H1 (cell line): ENCODE data around the gene RALGAPA1. TPM values are rescaled to one million over a fixed set of nuclear protein-coding genes. Genes with fewer than 3 reads are reported as not detected.

ENCODE experiments used
- CTCF ChIA-PET: fragments of 300-600 bp; sonication (Branson Sonifier 250); formaldehyde crosslinking; loops from one replicate; lab custom pipeline; 2021; ENCODE audit not compliant: partially characterized antibody; lab: Charles Lee
- POLR2A ChIA-PET: fragments of 300-600 bp; sonication (Branson Sonifier 250); formaldehyde crosslinking; loops from one replicate; lab custom pipeline; 2021; ENCODE audit warnings: inconsistent platforms; ENCODE audit not compliant: partially characterized antibody; lab: Charles Lee
- DNase-seq, 2 experiments: peaks; one replicate each; pipeline versions ENCODE4 v3.0.0 to v3.0.0-alpha.2; 2010 to 2022; ENCODE audit warnings: low spot score in 2 of 2, low read depth in 1 of 2, mixed read lengths in 1 of 2
- FAIRE-seq: peaks from 2 replicates; lab custom pipeline; 2011; peaks lifted over from hg19 to GRCh38; lab: Jason Lieb, UNC
- H2AFZ ChIP-seq: 2 replicates; pipeline ENCODE4 v1.8.1; 2012; ENCODE audit warnings: low read length, inconsistent platforms
- H2AK5ac ChIP-seq: 2 replicates; pipeline ENCODE4 v1.6.1; 2013; ENCODE audit warnings: low read depth, low read length
- H2BK120ac ChIP-seq: replicated peaks from 2 replicates; pipeline ENCODE3; 2013; ENCODE audit warnings: low read depth, low read length, inconsistent platforms
- H2BK12ac ChIP-seq: 2 replicates; pipeline ENCODE4 v1.6.1; 2013; ENCODE audit warnings: low read depth, low read length
- H2BK15ac ChIP-seq: 2 replicates; pipeline ENCODE4 v1.6.1; 2013; ENCODE audit warnings: low read length
- H2BK20ac ChIP-seq: 2 replicates; pipeline ENCODE4 v1.6.1; 2013; ENCODE audit warnings: low read length
- H2BK5ac ChIP-seq: 2 replicates; pipeline ENCODE4 v1.6.1; 2013; ENCODE audit warnings: low read depth, low read length
- H3K14ac ChIP-seq: 2 replicates; pipeline ENCODE4 v1.6.1; 2013; ENCODE audit warnings: inconsistent platforms; ENCODE audit not compliant: insufficient read length
- H3K18ac ChIP-seq: 2 replicates; pipeline ENCODE4 v1.6.1; 2013; ENCODE audit warnings: low read length; ENCODE audit errors: extremely low read depth
- H3K23ac ChIP-seq: 2 replicates; pipeline ENCODE4 v1.6.1; 2013; ENCODE audit warnings: inconsistent platforms; ENCODE audit not compliant: insufficient read length
- H3K23me2 ChIP-seq: 2 replicates; pipeline ENCODE4 v1.6.1; 2013; ENCODE audit warnings: low read depth, low read length
- H3K27ac ChIP-seq: 2 replicates; pipeline ENCODE4 v1.6.1; 2011; ENCODE audit warnings: low read depth, low read length, inconsistent platforms
- H3K27me3 ChIP-seq, 4 experiments: replicated peaks in 1 of 4; 1 replicate in 1 of 4; 2 replicates in 3 of 4; pipeline versions ENCODE4 v1.6.1 to v1.8.1; 2011 to 2013; ENCODE audit warnings: low read length in 3 of 4, mild to moderate bottlenecking in 3 of 4, inconsistent platforms in 2 of 4, mixed read lengths in 2 of 4, moderate library complexity in 1 of 4; ENCODE audit not compliant: control insufficient read depth in 3 of 4, insufficient read depth in 3 of 4; ENCODE audit errors: extremely low read depth in 1 of 4
- H3K36me3 ChIP-seq, 4 experiments: 2 replicates each; pipeline versions ENCODE4 v1.6.1 to v1.8.1; 2011 to 2013; ENCODE audit warnings: mild to moderate bottlenecking in 4 of 4, low read length in 3 of 4, moderate library complexity in 2 of 4, control low read depth in 1 of 4, inconsistent platforms in 1 of 4; ENCODE audit not compliant: insufficient read depth in 4 of 4, control insufficient read depth in 2 of 4
- H3K4ac ChIP-seq: replicated peaks from 2 replicates; pipeline ENCODE3; 2013; ENCODE audit warnings: low read length, low read depth, mixed read lengths, inconsistent platforms; ENCODE audit not compliant: insufficient read length
- H3K4me1 ChIP-seq, 4 experiments: replicated peaks in 1 of 4; 1 replicate in 1 of 4; 2 replicates in 3 of 4; pipeline versions ENCODE4 v1.6.1 to v1.8.1; 2011 to 2013; ENCODE audit warnings: low read length in 3 of 4, inconsistent platforms in 2 of 4, mixed read lengths in 1 of 4; ENCODE audit not compliant: insufficient read depth in 4 of 4, control insufficient read depth in 3 of 4
- H3K4me2 ChIP-seq, 2 experiments: 2 replicates each; pipeline versions ENCODE4 v1.6.1 to v1.8.1; 2011 to 2013; ENCODE audit warnings: low read depth in 2 of 2, low read length in 2 of 2, control low read depth in 1 of 2, inconsistent platforms in 1 of 2, mild to moderate bottlenecking in 1 of 2; ENCODE audit not compliant: insufficient read depth in 1 of 2
- H3K4me3 ChIP-seq, 4 experiments: fragments of 200-600, 300-600 bp in 1 of 4; sonication (generic), shearing (Covaris generic), sonication (Bioruptor Twin) in 1 of 4; 2 replicates each; pipeline versions ENCODE4 v1.5.1 to v1.8.1; 2011 to 2016; ENCODE audit warnings: low read length in 4 of 4, low read depth in 3 of 4, control low read depth in 2 of 4, inconsistent platforms in 2 of 4, mild to moderate bottlenecking in 2 of 4, mixed read lengths in 1 of 4, moderate library complexity in 1 of 4; ENCODE audit not compliant: insufficient read depth in 2 of 4; ENCODE audit errors: extremely low read depth in 1 of 4
- H3K56ac ChIP-seq: replicated peaks from 2 replicates; pipeline ENCODE3; 2013; ENCODE audit warnings: low read depth, mild to moderate bottlenecking, mixed read lengths, low read length, inconsistent platforms; ENCODE audit not compliant: insufficient read length
- H3K79me1 ChIP-seq: 2 replicates; pipeline ENCODE4 v1.6.1; 2013; ENCODE audit warnings: low read depth, low read length, control low read depth
- H3K79me2 ChIP-seq, 2 experiments: 2 replicates each; pipeline versions ENCODE4 v1.6.1 to v1.8.1; 2012 to 2013; ENCODE audit warnings: low read length in 2 of 2, mild to moderate bottlenecking in 2 of 2, inconsistent platforms in 1 of 2; ENCODE audit not compliant: insufficient read depth in 2 of 2, control insufficient read depth in 1 of 2
- H3K9ac ChIP-seq, 4 experiments: replicated peaks in 1 of 4; 1 replicate in 1 of 4; 2 replicates in 3 of 4; pipeline versions ENCODE4 v1.6.1 to v1.8.1; 2011 to 2013; ENCODE audit warnings: low read depth in 3 of 4, low read length in 3 of 4, control low read depth in 2 of 4, mild to moderate bottlenecking in 2 of 4, moderate library complexity in 2 of 4, inconsistent platforms in 1 of 4; ENCODE audit errors: extremely low read depth in 1 of 4
- H3K9me3 ChIP-seq, 2 experiments: 2 replicates each; pipeline versions ENCODE4 v1.6.1 to v1.8.1; 2012 to 2013; ENCODE audit warnings: mild to moderate bottlenecking in 2 of 2, moderate library complexity in 2 of 2, control low read depth in 1 of 2, inconsistent platforms in 1 of 2, low read depth in 1 of 2, low read length in 1 of 2, mixed read lengths in 1 of 2; ENCODE audit not compliant: insufficient read depth in 2 of 2
- H4K20me1 ChIP-seq, 2 experiments: replicated peaks in 1 of 2; 2 replicates each; pipeline versions ENCODE3 to v1.8.1; 2011 to 2013; ENCODE audit warnings: inconsistent platforms in 2 of 2, low read length in 2 of 2, mild to moderate bottlenecking in 1 of 2; ENCODE audit not compliant: insufficient read depth in 2 of 2, control insufficient read depth in 1 of 2
- H4K5ac ChIP-seq: 2 replicates; pipeline ENCODE4 v1.6.1; 2013; ENCODE audit warnings: low read length, low read depth, mixed read lengths, inconsistent platforms; ENCODE audit not compliant: insufficient read length
- H4K8ac ChIP-seq: 2 replicates; pipeline ENCODE4 v1.8.0; 2013; ENCODE audit warnings: mild to moderate bottlenecking, moderate library complexity, low read length, inconsistent platforms; ENCODE audit not compliant: insufficient read depth; ENCODE audit errors: extremely low read depth
- H4K91ac ChIP-seq: replicated peaks from 2 replicates; pipeline ENCODE3; 2013; ENCODE audit warnings: low read length, mixed read lengths, inconsistent platforms; ENCODE audit not compliant: insufficient read length
- TAF1 ChIP-seq: IDR thresholded peaks from 2 replicates; pipeline ENCODE4 v1.6.1; 2011; ENCODE audit warnings: mild to moderate bottlenecking, low read depth, low read length
- WGBS, 2 experiments: shearing (Covaris generic) in 1 of 2; methylation state at CpG; one replicate each; pipeline versions ENCODE4 v1.1.6 to v1.1.7; 2013 to 2015; ENCODE audit warnings: low lambda C conversion rate in 2 of 2, mixed read lengths in 2 of 2, inconsistent platforms in 1 of 2, low coverage in 1 of 2, missing lambda C conversion rate in 1 of 2; ENCODE audit not compliant: insufficient replicate concordance in 2 of 2, insufficient coverage in 1 of 2, insufficient read length in 1 of 2; ENCODE audit errors: extremely low coverage in 1 of 2, missing lambda C conversion rate in 1 of 2; 5-methylcytosine and 5-hydroxymethylcytosine counted together
- polyA plus RNA-seq, 7 experiments: library from polyadenylated mRNA; depleted of rRNA in 3 of 7; stranded (reverse) in 5 of 7; unstranded in 2 of 7; fragments of >200 nt in 5 of 7; fragments of 200-250 nt in 2 of 7; gene quantifications; 1 replicate in 5 of 7; 2 replicates in 1 of 7; 4 replicates in 1 of 7; pipeline versions ENCODE4 v1.2.1 to v1.2.3, GENCODE V29; 2011 to 2013; ENCODE audit warnings: missing spikeins in 2 of 7, mixed read lengths in 2 of 7
- total RNA-seq: library from RNA; stranded (reverse); fragmentation: NEBNext Ultra II Directional; extraction: Animal tissue kit (Norgen Biotek cat#: 25700); gene quantifications from 2 replicates; pipeline ENCODE4 v1.2.1, GENCODE V29; 2021

Gene RALGAPA1
- total and polyA plus RNA-seq, 2 of the 8 experiments (the other 6 are each of a cell fraction or from before 2014, with no cell fraction given): 4.2 to 26.7 TPM

DNA sequence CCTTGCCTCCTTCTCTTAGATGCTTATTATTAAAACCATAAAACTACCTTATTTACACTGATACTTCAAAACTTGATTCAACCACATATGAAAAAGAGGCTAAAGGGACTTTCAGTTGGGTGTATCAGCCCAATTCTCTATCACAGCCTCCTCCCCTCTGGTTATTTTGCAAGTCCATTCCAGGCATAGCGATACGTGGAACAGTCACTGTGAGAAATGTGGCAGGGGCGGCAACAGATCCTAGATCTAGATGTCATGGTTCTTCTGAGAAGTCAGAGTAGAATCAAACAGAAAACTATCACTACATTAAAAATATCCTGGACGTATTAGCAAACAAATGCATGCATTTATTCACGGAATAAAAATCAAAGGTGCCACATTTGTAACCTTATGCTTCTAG lies 83.2 kb downstream of the RALGAPA1 start:
- no peak overlapping the region for H3K56ac ChIP-seq
- no peaks in the 10 kb centered on the region for H3K79me2 ChIP-seq
- no peak overlapping the region for H2BK12ac ChIP-seq
- FAIRE-seq: no peak
- no peak for TF ChIP-seq TAF1
- TF ChIP-seq, all 59 proteins: peak for 0
- Histone ChIP-seq H3K36me3 (no peaks in the 10 kb centered on the region), H2BK15ac (no peak overlapping the region), H3K79me1 (no peaks in the 10 kb centered on the region), H3K9ac (no peak overlapping the region), H3K4ac (no peak overlapping the region), H3K27me3 (no peaks in the 10 kb centered on the region), H3K4me1 (no peaks in the 10 kb centered on the region), H4K8ac (no peak overlapping the region), H2BK120ac (no peak overlapping the region), H2AK5ac (no peak overlapping the region), H3K23ac (no peak overlapping the region), H3K18ac (no peak overlapping the region), H3K9me3 (no peaks in the 10 kb centered on the region), H3K4me3 (no peak overlapping the region), H4K20me1 (no peaks in the 10 kb centered on the region), H4K91ac (no peak overlapping the region), H4K5ac (no peak overlapping the region), H3K23me2 (no peaks in the 10 kb centered on the region), H2AFZ (no peak overlapping the region), H3K27ac (no peak overlapping the region), H3K4me2 (no peak overlapping the region), H2BK20ac (no peak overlapping the region), H3K14ac (no peak overlapping the region), H2BK5ac (no peak overlapping the region)
- ChIA-PET POLR2A (no interaction called here), CTCF (no interaction called here)
- 90% methylated on average over 5 of the region's 5 CpGs; no CpG with 5 or more reads in 1 of the 2 experiments for WGBS, 2 experiments
- DNase-seq: no peak
